ENCODE measurements around the gene PPM1N.
A peak's percentile ranks its signal among the peaks of the same experiment; 100 is the strongest.
"Not testable (repeated sequence)": the region's sequence is repeated elsewhere in the genome, so short reads cannot be mapped to it uniquely, and the experiment has no call there.

PPM1N gene

DNA sequence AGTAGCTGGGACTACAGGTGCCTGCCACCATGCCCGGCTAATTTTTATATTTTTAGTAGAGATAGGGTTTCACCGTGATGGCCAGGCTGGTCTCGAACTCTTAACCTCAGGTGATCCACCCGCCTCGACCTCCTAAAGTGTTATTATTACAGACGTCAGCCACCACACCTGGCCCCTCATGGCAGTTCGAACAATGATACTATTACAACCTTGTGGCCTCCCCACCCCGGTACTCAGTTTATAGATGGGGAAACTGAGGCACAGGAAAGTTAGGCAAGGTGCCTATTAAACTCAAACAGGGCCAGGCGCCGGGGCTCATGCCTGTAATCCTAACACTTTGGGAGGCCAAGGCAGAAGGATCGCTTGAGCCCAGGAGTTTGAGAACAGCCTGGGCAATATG is 12.1 kb downstream of the PPM1N start:
- DNase-seq: not testable (repeated sequence)

DNA sequence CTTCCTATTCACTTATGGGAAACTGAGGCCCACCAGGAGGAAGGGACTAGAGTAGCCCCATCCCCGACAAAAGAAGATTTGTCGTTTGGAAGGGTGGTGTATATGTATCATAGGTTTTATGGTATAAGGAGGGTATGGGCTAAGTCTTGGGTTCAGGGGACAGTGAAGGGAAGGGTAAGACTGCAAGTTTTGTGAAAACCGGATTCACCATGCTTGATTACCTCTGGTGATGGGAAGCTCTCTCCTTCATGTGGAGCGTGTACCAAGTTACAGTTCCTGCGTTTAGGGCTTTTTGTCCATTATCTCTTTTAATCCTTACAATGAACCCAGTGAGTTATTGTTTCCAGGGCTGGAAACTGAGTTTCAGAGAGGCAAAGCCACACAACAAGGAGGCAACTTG is 12.8 kb downstream of the PPM1N start:
- DNase-seq: no peak

DNA sequence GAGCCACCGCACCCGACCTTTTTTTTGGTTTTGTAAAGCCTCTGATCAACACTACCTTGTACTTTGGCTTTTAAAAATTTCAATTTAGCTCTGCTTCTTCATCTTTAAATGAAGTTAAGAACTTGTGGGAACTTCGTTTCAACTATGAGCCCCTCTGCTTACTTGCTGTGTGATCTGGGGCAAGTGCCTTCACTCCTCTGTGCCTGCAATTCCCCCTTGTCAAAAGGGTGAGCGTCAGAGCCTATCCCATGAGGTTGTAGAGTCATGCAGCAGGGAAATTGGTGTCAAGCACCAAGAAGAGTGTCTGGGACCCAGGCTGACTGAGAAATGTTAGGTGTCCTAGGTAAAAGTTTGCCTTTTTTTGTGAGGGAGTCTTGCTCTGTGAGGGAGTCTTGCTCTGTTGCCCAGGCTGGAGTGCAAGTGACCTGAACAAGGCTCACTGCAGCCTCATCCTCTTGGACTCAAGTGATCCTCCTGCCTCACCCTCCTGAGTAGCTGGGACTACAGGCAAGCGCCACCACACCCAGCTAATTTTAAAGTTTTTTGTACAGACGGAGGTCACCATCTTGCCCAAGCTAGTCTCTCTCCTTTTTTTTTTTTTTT is 14.7 kb downstream of the PPM1N start:
- DNase-seq: no peak

DNA sequence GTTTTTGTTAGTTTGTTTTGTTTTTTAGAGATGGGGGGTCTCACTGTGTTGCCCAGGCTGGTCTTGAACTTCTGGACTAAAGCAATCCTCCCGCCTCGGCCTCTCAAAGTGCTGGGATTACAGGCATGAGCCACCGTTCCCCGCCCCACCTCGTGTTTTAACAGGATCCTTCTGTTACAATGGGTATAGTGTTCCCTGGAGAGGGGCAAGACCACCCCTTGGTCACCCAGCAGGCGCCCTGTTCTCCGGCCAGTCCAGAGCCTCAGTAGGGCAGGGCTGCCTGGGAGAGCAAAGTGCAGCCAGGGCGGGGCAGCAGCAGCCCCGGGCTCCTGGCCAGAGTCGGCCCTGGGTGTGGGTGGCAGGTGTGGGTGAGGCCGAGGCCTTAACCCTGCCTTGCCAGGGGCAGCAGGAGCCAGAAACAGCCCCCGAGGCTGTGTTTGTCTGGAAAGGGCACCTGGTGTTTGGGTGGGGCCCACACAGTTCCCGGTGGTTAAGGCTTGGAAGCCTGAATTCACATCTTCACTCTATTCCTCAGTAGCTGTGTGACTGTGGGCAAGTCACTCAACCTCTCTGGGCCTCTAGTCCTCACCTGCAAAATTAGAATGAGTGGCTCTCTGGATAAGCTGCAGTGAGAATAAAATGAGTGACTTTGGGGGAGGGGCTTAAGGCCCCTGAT is 16.3 kb downstream of the PPM1N start:
- DNase-seq: no peak

DNA sequence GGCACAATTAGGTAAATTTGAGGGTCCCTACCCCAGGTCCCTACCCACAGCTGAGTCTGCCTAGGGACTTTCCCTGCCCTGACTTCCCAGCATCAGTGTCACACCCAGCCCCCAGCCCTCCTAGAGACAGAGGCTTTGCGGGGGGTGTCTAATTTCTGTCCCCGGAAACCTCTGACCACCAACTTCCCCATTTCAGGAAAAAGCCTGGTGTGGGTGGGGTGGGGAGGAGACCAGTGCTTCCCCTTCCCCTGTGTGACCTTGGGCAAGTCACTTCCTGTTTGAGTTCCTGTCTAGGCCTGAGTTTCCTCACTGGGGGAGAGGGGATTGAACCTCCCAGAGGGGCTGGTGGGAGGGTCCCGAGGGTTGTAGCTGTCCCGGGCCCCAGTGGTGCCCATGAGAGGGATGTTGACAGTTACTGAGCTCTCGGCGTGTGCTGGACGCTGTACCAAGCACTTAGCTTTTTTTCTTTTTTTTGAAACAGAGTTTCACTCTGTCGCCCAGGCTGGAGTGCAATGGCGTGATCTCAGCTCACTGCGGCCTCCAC is 16.9 kb downstream of the PPM1N start:
- DNase-seq: no peak

DNA sequence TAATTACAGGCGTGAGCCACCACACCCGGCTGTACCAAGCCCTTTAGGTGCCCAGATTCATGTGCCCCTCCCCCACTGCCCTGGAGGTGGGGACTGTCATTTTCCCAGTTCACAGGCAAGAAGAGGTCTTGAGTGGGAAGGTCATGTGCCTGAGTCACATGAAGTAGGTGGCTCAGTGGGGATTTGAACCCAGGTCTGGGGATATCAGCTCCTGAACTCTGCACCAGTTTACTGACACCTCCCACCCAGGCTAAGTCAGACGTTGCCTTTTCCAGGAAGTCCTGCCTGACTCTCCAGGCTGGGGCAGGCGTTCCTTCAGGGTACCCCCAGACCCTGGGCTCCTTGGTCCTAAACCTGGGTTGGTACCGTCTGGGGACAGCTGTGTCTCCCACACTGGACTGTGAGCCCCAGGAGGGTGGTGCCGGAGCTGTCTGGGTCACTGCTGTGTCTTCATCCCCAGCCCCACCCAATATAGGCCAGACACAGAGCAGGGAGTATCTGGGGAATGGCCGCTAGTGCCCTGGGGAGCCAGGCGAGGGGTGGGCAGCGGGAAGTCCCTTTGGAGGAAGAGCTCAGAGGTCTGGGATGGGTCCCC is 17.7 kb downstream of the PPM1N start:
- DNase-seq: no peak

DNA sequence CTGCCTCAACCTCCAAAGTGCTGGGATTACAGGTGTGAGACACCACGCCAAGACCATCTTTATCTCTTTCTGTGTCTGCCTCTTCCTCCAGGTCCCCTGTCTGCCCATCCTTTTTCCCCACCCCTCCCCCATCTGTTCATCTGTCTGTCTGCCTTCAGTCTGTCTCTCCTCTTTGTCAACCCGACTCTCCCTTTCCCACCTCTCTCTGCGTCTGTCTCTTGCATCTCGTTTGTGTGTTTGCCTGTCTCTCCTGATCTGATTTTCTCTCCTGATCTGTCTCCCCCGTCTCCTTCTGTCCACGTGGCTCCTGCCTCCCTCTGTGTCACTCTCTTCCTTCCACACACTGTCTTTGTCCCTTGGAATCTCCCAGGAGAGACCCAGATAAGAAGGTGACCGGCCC is 19.0 kb downstream of the PPM1N start:
- DNase-seq: no peak

DNA sequence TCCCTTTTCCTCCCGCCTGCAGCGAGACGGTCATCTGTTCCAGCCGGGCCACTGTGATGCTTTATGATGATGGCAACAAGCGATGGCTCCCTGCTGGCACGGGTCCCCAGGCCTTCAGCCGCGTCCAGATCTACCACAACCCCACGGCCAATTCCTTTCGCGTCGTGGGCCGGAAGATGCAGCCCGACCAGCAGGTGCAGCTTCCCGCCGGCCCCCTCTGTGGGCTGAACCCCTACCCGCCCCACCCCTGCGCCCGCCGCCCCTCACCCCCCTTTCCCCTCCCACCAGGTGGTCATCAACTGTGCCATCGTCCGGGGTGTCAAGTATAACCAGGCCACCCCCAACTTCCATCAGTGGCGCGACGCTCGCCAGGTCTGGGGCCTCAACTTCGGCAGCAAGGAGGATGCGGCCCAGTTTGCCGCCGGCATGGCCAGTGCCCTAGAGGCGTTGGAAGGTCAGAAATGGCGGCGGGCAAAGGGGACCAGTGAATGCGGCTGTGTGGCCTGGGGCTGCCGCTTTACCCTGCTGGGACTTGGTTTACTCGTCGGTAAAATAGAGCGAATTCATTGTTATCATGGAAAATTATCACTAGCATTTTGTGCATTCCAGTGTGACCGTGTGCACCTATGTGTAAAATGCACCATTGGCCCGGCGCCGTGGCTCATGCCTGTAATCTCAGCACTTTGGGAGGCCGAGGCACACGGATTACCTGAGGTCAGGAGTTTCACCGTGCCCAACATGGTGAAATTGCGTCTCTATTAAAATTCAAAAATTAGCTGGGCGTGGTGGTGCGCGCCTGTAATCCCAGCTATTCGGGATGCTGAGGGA is 19.6 kb downstream of the PPM1N start:
- DNase-seq: no peak

DNA sequence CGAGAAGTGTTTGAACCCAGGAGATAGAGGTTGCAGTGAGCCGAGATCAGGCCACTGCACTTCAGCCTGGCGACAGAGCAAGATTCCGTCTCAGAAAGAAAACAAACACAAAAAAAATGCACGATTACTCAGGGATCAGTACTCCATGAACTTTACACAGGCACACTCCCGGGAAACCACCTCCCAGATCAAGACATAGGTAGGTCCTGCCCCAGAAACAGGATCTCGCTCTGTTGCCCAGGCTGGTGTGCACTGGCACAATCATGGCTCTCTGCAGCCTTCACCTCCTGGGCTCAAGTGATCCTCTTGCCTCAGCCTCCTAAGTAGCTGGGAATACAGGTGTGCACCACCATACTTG is 20.2 kb downstream of the PPM1N start:
- DNase-seq: no peak

DNA sequence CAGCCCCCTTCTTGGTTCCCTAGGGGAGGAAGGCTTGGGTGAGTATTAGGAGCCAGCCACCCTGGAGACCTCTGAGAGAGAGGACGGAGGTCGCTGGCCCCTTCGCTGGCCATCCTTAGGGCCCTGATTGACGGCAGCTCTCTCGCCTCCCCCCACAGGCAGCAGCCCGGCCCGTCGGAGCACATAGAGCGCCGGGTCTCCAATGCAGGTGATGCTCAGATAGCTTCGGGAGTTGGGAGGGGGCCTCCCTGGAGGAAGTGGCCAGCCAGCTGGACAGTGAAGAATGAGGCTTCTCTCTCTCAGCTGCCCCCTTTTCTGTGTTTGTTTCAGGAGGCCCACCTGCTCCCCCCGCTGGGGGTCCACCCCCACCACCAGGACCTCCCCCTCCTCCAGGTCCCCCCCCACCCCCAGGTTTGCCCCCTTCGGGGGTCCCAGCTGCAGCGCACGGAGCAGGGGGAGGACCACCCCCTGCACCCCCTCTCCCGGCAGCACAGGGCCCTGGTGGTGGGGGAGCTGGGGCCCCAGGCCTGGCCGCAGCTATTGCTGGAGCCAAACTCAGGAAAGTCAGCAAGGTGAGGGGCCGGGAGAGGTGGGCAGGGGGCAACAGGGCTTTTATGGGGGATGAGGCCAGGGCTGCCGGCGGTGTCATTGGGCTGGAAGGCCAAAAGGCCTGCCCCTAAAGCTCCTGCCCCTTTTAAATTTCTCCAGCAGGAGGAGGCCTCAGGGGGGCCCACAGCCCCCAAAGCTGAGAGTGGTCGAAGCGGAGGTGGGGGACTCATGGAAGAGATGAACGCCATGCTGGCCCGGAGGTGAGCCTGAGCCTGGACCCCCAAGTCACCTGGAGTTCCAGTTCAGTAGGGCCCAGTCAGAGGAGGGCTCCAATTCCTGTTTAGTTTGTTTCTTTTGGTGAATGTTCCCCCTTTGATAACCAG is 24.0 kb downstream of the PPM1N start:
- DNase-seq: no peak

DNA sequence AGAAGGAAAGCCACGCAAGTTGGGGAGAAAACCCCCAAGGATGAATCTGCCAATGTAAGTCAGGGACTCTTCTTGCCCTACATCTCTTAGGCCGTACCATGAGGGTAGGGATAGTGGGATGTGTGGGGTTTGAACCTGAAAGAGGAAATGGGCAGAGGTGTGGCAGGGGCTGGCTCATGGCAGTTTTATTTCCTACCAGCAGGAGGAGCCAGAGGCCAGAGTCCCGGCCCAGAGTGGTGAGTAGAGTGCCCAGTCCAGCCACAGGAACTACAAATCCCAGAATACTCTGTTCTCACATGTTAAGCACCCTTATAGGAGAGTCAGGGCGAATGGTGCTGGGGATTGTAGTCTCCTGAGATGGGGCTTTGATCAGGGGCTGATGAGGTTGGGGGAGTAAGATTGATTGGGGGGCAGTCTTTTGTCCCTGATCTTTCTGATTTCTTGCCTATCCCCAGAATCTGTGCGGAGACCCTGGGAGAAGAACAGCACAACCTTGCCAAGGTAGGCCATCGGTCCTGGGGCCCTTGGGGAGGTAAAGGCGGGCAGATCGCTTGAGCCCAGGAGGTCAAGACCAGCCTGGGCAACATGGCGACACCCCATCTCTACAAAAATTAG is 25.5 kb downstream of the PPM1N start:
- peak; percentile 79 to 85 for DNase-seq

DNA sequence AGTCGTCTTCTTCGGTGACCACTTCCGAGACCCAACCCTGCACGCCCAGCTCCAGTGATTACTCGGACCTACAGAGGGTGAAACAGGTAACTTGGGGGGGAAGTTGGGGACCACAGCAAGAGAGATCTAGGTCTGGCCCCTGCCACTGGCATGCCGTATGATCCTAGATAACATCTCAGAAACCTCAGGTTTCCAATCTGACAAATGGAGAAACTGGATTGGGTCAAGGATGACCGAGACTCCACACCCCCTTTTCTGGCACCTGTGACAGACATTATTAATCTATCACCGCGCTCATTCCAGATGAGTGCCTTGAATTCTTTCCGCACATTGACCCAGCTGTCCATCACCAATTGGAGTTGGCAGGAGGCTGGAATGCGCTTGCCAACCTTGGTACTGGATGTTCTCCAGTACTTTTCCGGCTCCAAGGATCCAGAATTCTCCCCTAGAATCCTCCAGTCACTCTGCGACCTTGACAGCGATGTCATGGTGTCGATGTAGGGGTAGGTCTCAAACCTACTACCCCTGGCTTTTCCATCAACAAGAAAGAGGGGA is 26.4 kb downstream of the PPM1N start:
- DNase-seq: no peak

DNA sequence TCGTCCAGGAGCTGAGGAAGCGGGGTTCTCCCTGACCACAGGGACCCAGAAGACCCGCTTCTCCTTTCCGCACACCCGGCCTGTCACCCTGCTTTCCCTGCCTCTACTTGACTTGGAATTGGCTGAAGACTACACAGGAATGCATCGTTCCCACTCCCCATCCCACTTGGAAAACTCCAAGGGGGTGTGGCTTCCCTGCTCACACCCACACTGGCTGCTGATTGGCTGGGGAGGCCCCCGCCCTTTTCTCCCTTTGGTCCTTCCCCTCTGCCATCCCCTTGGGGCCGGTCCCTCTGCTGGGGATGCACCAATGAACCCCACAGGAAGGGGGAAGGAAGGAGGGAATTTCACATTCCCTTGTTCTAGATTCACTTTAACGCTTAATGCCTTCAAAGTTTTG is 27.9 kb downstream of the PPM1N start:
- DNase-seq: peak; percentile 46 to 58

DNA sequence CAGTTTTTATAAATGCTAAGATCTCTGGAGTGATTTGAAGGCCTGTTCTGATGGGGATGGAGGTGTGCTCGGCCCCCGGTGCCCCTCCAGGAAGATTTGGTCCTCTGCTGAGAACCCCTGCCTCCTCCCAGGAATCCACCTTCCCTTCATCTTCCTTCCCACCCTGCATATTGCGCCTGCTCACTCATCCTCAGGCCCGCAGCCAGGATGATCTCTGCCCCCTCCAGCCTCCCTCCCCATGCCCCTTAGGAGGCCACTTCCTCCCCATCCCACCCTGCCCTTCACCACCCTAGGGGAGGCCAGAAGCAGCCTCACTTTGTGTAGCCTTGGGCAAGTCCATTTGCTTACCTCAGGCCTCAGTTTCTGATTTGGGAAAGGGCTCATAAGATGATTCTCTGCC is 28.7 kb downstream of the PPM1N start:
- DNase-seq: no peak

DNA sequence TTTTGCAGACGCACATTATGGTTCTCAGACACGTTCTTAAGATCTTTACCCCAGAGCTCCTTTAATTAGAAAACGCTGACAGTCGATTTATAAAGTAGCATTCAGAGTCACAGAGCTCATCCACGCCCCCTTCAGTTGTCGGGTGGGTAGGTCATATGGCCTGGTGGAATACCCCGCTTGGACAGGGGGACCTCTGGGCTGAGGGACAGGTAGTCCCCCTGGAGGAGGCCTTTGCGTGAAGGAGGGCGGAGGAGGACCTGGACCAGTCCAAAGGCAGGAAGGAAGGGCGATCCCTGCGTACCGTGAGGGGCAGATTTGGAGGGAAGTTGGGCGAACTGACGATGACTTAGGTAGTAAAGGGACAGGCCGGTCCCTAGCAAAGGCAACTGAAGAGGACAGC is 29.5 kb downstream of the PPM1N start:
- DNase-seq: no peak

DNA sequence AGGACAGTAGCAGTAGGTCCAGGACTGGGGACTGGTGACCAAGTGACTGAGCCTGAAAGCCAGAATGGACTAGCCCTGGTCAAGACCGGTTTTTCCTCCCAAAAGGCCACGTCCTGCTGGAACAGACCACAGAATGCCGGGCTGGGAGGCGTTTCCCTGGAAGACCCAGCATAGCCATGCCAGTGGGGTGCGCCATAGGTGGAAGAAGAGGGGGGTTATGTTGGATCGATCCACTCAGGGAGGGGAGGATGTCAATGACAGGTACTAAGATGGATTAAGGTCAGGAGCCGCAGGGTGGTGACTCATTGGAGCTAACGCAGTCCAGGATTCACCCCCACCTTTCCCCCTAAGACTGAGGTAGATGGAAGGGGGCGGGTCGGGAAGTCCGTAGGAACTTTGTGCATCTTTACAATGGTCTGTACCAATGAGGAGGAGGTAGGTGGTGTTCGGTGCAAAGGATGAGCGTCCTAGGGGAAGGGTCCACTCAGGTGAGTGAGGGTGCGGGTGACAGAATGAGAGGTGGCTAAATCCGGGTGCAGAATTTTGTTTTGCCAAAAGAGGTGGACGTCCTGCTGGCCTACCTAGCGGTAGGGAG is 30.0 kb downstream of the PPM1N start:
- DNase-seq: no peak

DNA sequence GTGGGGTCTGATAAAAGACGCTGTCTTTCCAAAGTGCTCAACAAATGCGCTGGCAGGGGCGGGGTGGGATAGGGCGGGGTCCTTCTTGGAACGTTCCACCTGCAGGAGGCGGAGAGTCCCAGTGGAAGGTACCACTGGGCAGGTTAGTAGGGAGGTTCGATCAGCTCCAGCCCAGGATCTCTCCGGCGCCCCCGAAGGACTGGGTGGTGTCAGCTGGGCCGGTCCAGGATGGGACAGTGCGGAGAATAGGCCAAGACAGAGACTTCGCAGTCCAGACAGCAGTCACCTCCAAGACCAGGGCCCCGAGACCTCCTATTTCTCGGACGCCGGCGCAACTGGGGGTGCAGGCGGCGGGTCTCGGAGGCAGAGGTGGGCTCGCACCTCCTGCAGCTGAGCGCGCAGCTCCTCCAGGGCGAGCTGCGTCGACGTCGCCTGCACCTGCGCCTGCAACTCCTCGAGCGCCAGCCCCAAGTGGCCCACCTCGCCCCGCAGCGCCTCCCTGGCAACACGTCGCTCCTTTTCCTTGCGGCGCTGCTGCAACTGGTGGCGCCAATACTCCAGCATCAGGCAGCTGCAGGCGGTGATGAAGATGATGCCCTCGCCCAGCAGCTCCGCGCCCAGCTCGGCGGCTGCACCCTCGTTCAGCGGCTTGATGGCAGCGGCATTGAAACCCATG is 30.6 kb downstream of the PPM1N start:
- peak in 1 of 2 experiments; percentile 28 for DNase-seq

DNA sequence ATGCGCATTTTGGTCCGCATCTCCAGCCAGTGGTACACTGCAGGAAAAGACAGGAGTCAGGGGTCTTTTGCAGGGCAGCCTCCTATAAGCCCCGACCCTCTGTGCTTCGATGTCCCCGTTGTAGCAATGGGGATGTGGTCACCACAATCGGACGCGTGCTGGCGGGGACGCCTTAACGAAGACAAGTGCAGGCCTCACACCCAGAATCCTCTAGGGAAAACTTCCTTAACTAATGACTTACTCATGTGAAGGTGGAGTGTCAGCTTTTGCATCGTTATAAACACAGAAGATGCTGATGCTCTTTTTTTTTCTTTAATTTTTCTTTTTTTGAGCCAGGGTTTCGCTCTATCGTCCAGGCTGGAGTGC is 31.2 kb downstream of the PPM1N start:
- no peak for DNase-seq

DNA sequence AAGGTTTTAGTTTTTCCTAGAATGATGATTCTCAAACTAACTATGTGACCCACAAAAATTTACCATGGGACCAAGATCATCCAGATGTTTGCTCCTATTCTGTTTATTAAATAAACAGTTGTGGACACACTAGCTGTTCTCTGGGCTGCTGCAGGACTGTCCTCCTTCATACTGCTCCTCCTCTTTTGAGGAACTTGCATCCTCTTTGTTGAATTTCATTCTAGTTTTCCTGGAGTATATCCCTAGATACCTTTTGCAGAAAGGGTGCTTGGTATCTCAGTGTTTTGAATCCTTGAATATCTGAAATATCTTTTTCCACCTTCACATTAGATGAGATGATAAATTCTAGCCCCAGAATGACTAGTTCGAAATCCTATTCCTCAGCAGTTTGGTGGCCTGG is 33.1 kb downstream of the PPM1N start:
- DNase-seq: no peak

DNA sequence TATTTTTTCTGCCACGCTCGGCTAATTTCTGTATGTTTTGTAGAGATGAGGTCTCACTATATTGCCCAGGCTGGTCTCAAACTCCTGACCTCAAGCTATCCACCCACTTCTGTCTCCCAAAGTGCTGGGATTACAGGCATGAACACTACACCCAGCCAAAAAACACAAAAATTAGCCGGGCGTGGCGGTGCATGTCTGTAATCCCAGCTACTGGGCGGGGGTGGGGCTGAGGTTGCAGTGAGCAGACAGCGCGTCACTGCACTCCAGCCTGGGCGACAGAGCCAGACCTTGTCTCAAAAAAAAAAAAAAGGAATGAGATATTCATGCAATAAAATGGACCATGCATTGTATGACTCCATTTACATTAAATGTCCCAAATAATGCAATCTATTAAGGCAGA is 41.2 kb downstream of the PPM1N start:
- DNase-seq: no peak

DNA sequence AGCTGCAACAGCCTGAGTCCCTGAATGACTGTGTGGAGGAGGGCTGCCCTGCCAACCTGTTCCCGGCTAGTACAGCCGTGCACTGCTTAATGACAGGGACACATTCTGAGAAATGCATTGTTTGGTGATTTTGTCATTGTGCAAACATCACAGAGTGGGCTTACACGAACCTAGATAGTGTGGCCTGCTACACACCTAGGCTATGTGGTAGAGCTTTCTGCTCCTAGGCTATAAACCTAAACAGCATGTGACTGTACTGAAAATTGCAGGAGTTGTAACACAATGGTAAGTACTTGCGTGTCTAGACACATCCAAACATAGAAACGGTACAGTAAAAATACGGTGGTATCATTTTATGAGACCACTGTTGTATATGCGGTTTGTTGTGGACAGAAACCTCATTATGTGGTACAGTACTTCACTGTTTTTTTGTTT is 44.0 kb downstream of the PPM1N start:
- DNase-seq: no peak

Measured in NCI-H2081 (cell line).